Stomach (tissue), 4 donors: ENCODE results near the gene SKIC2.

ENCODE experiments used
- CTCF ChIP-seq, 7 experiments: fragments of 450-650 bp in 4 of 7; fragments of 200-600 bp in 3 of 7; sonication (generic) in 3 of 7; IDR thresholded peaks; one replicate each; pipeline ENCODE4 v1.5.1; 2016 to 2019; ENCODE audit warnings: antibody characterized with exemption in 7 of 7, control low read depth in 2 of 7, mild to moderate bottlenecking in 1 of 7
- EP300 ChIP-seq: sonication (generic); formaldehyde crosslinking; IDR thresholded peaks from one replicate; pipeline ENCODE4 v1.6.1; 2017; ENCODE audit warnings: antibody characterized with exemption
- POLR2AphosphoS5 ChIP-seq, 3 donors: sonication (generic); formaldehyde crosslinking; IDR thresholded peaks; one replicate each; pipeline ENCODE4 v1.6.1; 2016; ENCODE audit warnings: antibody characterized with exemption in 3 of 3

DNA sequence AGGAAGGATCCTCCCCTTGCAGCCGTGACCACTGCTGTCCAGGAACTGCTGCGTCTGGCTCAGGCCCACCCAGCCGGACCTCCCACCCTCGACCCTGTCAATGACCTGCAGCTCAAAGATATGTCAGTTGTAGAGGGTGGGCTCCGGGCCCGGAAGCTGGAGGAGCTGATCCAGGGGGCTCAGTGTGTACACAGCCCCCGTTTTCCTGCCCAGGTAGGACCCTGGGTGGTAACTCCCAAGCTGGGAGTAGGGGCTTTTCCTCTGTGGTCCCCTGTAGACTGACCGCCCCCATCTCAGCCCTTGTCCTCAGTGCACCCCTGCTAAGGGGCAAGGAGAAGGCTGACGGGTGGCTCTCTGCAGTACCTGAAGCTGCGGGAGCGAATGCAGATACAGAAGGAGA is 9.4 kb downstream of the SKIC2 start:
- TF ChIP-seq POLR2AphosphoS5 (IDR thresholded peaks at IDR 0.05) (no peak), CTCF (IDR thresholded peaks at IDR 0.05) (no peak), EP300 (no peak)
